Naive B cell (primary cell): ENCODE data around the gene CDO1. TPM values are rescaled to one million over a fixed set of nuclear protein-coding genes. Genes with fewer than 3 reads are reported as not detected.
"Not testable (repeated sequence)": the region's sequence is repeated elsewhere in the genome, so short reads cannot be mapped to it uniquely, and the experiment has no call there.

Experiments used
- ATAC-seq, 2 donors: fragments of 150-1000 bp; cut with Tn5 transposase; 2 replicates each; pipeline ENCODE4 v1.10.0; 2021; ENCODE audit warnings: low read depth in 2 of 2, mild to moderate bottlenecking in 2 of 2, moderate library complexity in 2 of 2
- DNase-seq: peaks from one replicate; pipeline ENCODE4 v3.0.0; 2022
- H3K27ac Mint-ChIP-seq, 6 donors: one replicate each; pipeline ENCODE4 v1.8.0; 2020 to 2022; ENCODE audit warnings: mild to moderate bottlenecking in 6 of 6, mixed read lengths in 6 of 6, moderate library complexity in 5 of 6, inconsistent platforms in 2 of 6
- H3K27me3 Mint-ChIP-seq, 3 donors: one replicate each; pipeline ENCODE4 v1.8.0; 2021 to 2022; ENCODE audit warnings: mixed read lengths in 3 of 3, mild to moderate bottlenecking in 1 of 3
- H3K36me3 Mint-ChIP-seq, 2 donors: one replicate each; pipeline ENCODE4 v1.8.0; 2020 to 2022; ENCODE audit warnings: mixed read lengths in 2 of 2, inconsistent platforms in 1 of 2, mild to moderate bottlenecking in 1 of 2
- H3K4me1 Mint-ChIP-seq, 3 donors: one replicate each; pipeline ENCODE4 v1.8.0; 2020 to 2022; ENCODE audit warnings: mixed read lengths in 3 of 3, inconsistent platforms in 1 of 3, mild to moderate bottlenecking in 1 of 3, moderate library complexity in 1 of 3
- H3K4me3 Mint-ChIP-seq, 8 donors: one replicate each; pipeline ENCODE4 v1.8.0; 2020 to 2022; ENCODE audit warnings: mild to moderate bottlenecking in 8 of 8, mixed read lengths in 8 of 8, moderate library complexity in 8 of 8, inconsistent platforms in 2 of 8
- H3K9me3 Mint-ChIP-seq, 7 donors: one replicate each; pipeline ENCODE4 v1.8.0; 2020 to 2022; ENCODE audit warnings: mixed read lengths in 7 of 7, mild to moderate bottlenecking in 5 of 7, inconsistent platforms in 2 of 7, moderate library complexity in 1 of 7
- polyA plus RNA-seq, 6 donors: library from polyadenylated mRNA; unstranded; fragments of 300-500 nt; fragmentation: Illumina TruSeq; gene quantifications; one replicate each; pipeline ENCODE4 v1.2.3, GENCODE V29; 2021; ENCODE audit warnings: low read depth in 6 of 6

Gene CDO1
- polyA plus RNA-seq, 6 donors from 2014 or later: 0.16 TPM; not detected in 5

DNA sequence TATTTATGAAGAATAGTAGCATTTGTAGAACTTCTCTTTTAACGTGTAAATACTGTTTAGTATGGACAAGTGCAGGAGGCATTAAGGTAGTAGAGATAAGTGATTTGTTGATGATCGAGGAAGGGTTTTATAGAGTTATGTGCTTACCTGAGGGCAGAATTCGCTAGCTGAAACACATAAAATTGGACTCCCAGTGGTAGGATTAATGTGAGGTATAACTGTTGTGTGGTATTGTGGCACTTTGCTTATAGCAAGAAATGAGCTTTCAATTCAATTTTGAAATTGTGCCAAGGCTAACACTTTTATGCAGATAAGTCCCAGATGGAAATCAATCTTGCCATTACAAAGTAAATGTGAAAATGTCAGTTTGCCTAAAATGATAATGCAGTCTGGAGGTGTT lies 26.5 kb upstream of the CDO1 start:
- Mint-ChIP-seq H3K9me3 (no peaks in the 10 kb centered on the region), H3K27ac (peak overlapping the region; percentile 95 to 99 (median 97)), H3K36me3 (no peaks in the 10 kb centered on the region), H3K4me3 (peak overlapping the region; percentile 97 to 99 (median 98)), H3K27me3 (no peaks in the 10 kb centered on the region), H3K4me1 (peaks cover 31 to 53% (median 51%) of the 10 kb centered on the region in 3 donors)
- no peak for ATAC-seq
- DNase-seq: no peak

DNA sequence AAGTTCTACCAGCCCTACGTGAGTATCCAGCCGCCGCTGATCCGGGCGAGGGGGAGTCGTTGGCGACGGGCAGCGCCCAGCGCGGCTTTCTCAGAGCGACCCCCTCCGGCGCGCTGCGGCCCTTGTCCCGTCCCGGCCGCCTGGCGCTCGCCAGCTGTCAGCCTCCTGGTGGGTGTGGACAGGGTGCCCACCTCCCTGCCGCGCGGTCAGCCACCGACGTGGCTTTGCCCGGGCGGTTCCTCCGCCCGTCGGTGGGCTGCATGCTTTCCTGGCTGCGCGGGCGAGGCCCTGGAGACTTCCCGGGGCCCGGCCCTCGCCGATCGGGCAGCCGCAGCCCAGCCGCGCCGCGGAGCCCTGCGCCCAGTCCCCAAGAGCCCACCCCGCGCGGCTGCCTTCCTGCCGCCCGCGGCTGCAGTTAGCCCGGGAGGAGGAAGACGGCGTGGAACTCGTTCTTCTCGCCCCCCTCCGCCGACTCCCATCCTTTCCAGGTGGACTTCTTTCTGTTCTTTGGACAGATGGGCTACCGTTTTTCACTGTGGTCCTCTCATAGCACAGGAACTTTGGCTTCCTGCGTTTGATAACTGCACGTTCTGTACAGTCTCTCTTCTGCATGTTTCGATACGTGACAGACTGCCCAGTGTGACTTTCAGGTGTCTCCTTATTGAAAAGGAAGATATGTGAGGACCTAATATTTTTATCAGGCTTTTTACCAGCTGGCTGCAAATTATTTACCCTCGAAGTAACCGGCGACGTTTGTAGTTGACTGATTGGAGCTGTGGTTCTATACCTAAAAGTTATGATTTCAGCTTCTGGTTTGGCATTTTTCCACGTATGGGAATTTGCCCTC lies 25.9 kb upstream of the CDO1 start:
- Mint-ChIP-seq H3K4me1 (peaks cover 31 to 59% (median 51%) of the 10 kb centered on the region in 3 donors), H3K27ac (peak overlapping the region; percentile 95 to 99 (median 97)), H3K4me3 (peak overlapping the region; percentile 97 to 99 (median 98)), H3K27me3 (no peaks in the 10 kb centered on the region), H3K9me3 (no peaks in the 10 kb centered on the region), H3K36me3 (no peaks in the 10 kb centered on the region)
- ATAC-seq (peak; percentile 7 to 31), DNase-seq (no peak)

DNA sequence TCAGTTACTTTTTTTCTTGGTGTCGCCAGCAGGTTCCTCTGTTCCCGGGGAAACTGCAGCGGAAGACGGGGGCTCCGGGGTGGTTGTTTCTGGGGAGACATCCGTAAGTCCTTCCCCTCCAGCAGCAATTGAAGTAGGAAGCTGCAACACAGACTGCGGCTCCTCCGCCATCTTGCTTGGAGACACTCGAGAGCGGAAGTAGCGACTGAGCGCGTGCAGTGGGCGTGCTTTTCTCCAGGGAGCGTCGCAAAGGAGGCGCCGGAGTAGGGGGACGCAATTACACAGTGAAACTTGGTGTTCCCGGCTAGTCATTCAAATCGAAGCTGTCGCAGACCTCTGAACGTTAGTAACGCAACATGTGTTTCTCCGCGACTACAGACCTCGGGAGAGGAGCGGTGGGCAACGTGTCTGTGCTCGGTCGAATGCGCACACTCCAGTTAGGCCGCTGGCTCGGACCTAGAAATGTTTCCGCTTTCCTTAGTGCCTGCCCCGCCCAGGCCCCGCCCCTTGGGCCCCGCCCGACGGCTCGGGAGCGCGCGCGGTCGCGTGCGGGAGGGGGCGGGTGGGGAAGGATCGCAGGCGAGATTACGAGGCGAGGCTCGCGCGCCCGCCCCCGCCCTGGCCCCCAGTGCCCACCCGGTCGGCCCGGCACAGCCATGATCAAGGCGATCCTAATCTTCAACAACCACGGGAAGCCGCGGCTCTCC lies 25.1 kb upstream of the CDO1 start, which contains the start of the genes AP3S1 and ATG12:
TSS of gene AP3S1 (plus strand) at position 554 of the 707 bp plus-strand sequence. CDS start at position 657, 103 bp downstream.
TSS of gene ATG12 (minus strand) at position 184 of the 707 bp plus-strand sequence. CDS start at position 171, 13 bp downstream.
- H3K4me3 Mint-ChIP-seq: peak within 1 kb of the TSS; percentile 97 to 99 (median 98)
- H3K4me1 Mint-ChIP-seq: peaks cover 31 to 59% (median 51%) of the 10 kb centered on the region in 3 donors
- DNase-seq (peak; percentile 94), ATAC-seq (peak; percentile 84 to 85)
- no peaks in the 10 kb centered on the region for H3K27me3 Mint-ChIP-seq
- peak within 1 kb of the TSS; percentile 98 to 100 (median 100) for H3K27ac Mint-ChIP-seq
- H3K9me3 Mint-ChIP-seq: no peaks in the 10 kb centered on the region
- peaks cover 0 to 2% of the 10 kb centered on the region in 2 donors for H3K36me3 Mint-ChIP-seq

DNA sequence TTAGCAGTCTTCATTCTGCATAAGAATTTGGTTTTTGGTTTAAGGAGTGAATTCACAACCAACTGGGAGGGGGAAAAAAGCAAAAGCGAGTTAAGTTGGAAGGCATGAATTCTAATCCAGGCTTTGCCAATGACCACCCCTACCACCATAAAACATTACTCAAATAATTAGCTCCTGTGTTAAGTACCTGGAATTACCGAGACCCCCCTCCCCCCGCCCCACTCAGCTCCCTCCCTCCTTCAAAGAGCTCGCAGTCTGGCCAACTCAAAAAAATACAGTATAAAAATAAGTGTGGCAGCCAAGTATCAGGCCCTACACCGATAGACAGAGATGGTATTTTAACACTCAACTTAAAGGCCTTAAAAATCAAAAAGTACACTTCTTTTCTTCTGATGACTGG lies 24.4 kb upstream of the CDO1 start:
- Mint-ChIP-seq H3K27ac (peak overlapping the region; percentile 98 to 100 (median 100)), H3K36me3 (peaks cover 4 to 8% of the 10 kb centered on the region in 2 donors), H3K4me3 (peak overlapping the region; percentile 91 to 99 (median 98)), H3K9me3 (no peaks in the 10 kb centered on the region), H3K27me3 (no peaks in the 10 kb centered on the region), H3K4me1 (peaks cover 31 to 59% (median 55%) of the 10 kb centered on the region in 3 donors)
- ATAC-seq (no peak), DNase-seq (no peak)

DNA sequence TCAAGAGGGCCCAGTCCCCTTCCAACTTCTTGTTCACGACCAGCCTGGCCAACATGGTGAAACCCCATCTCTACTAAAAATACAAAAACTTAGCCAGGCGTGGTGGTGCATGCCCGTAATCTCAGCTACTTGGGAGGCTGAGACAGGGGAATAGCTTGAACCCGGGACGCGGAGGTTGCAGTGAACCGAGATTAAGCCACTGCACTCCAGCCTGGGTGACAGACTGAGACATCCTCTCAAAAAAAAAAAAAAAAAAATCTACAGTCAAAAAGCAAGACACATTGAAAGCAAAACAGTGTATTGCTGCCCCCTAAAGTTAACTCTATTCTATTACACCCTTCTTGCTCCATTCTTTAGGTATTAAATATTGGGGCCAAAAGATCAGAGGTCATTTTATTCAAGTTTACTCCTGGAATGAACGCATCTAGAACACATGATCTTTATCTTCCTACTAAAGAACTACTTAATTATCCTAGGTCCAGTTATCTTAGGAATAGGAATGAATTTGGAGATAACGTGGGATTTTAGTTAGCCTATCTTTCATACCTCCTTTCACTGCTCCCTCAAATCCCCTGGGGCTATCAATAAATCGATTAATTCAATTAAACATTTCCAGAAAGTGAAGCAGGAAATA lies 22.5 kb upstream of the CDO1 start:
- Mint-ChIP-seq H3K4me1 (peaks cover 26 to 51% (median 49%) of the 10 kb centered on the region in 3 donors), H3K27ac (peak overlapping the region in 5 of 6 donors; percentile 59 to 100 (median 88)), H3K9me3 (no peaks in the 10 kb centered on the region), H3K27me3 (no peaks in the 10 kb centered on the region), H3K36me3 (peaks cover 10 to 18% of the 10 kb centered on the region in 2 donors), H3K4me3 (peak overlapping the region; percentile 70 to 99 (median 98))
- DNase-seq (peak; percentile 59), ATAC-seq (no peak)

DNA sequence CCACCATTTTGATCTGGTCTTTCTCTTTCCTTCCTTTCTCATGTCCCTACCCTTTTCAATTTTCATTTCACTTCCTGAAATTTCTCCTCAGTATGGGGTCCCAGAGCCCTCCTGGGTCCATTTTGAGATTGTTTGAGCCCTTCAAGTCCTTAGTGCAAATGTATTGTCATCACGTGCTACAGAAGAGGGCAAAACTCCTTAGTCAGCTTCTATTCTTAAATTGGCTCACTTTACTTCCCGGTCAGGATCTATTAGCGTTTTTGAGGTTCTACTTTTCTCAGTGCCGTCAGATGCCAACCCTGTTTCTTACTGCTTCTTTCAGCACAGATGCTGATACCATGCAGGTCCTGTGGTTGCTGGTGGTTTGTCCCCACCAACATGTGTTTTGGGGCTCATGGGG lies 19.0 kb upstream of the CDO1 start:
- Mint-ChIP-seq H3K27me3 (no peaks in the 10 kb centered on the region), H3K4me3 (no peak overlapping the region), H3K9me3 (no peaks in the 10 kb centered on the region), H3K4me1 (peaks cover 24 to 42% (median 34%) of the 10 kb centered on the region in 3 donors), H3K36me3 (peaks cover 20 to 23% of the 10 kb centered on the region in 2 donors), H3K27ac (peak overlapping the region in 3 of 6 donors; percentile 26 to 55 (median 39))
- ATAC-seq (no peak), DNase-seq (no peak)

DNA sequence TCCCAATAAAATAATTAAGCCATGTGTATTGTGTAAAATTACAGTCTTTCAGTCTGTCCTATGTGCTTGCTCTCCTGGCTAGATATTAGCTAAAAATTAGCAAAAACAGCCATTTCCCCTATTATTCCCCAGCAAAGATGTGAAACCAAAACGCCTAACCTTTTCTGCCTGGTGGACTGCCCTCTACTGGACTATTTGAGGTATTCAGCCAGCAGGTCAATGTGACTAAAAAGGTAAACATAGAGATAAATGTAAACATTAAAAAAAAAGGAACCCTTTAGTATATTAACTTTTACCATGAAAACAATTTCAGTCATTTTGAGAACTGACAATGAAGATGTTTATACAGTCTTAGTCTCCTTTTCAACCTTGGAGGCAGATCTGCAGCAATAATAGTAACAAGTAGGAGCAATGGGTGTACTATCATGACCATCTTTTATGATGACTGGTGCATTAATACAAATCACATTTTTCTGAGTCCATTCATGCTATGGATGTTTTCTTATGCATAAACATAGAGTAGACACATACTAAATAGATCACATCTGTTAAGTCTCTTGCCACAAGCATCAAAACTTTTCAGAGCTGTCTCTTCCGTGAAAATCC lies 14.8 kb upstream of the CDO1 start:
- no peaks in the 10 kb centered on the region for H3K27me3 Mint-ChIP-seq
- ATAC-seq: peak; percentile 67 to 84
- H3K4me3 Mint-ChIP-seq: no peak overlapping the region

DNA sequence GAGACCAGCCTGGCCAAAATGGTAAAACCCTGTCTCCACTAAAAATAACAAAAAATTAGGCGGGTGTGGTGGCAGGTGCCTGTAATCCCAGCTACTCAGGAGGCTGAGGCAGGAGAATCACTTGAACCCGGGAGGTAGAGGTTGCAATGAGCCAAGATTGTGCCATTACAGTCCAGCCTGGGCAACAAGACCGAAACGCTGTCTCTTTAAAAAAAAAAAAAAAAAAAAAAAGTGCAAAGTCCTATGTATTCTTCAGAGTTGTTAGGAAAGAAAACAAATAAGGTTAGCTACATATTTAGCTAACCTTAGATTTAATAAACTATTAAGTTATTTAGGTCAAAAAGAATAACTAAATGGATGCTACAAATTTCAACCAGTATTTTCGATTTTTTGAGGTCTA lies 13.5 kb upstream of the CDO1 start:
- no peak for ATAC-seq
- Mint-ChIP-seq H3K4me3 (no peak overlapping the region), H3K27ac (no peak overlapping the region), H3K4me1 (peaks cover 4 to 10% (median 8%) of the 10 kb centered on the region in 3 donors), H3K36me3 (peaks cover 16 to 25% of the 10 kb centered on the region in 2 donors), H3K9me3 (peaks cover 0 to 8% (median 3%) of the 10 kb centered on the region in 7 donors), H3K27me3 (peaks cover 0 to 2% (median 0%) of the 10 kb centered on the region in 3 donors)
- DNase-seq: no peak

More for the DNA sequence above, 14.8 kb upstream of the CDO1 start:
- peaks cover 4 to 20% (median 14%) of the 10 kb centered on the region in 3 donors for H3K4me1 Mint-ChIP-seq
- H3K27ac Mint-ChIP-seq: peak overlapping the region in 3 of 6 donors; percentile 2 to 49 (median 6)
- peaks cover 27% of the 10 kb centered on the region in 2 donors for H3K36me3 Mint-ChIP-seq
- DNase-seq: peak; percentile 37
- peaks cover 0 to 5% (median 0%) of the 10 kb centered on the region in 7 donors for H3K9me3 Mint-ChIP-seq

DNA sequence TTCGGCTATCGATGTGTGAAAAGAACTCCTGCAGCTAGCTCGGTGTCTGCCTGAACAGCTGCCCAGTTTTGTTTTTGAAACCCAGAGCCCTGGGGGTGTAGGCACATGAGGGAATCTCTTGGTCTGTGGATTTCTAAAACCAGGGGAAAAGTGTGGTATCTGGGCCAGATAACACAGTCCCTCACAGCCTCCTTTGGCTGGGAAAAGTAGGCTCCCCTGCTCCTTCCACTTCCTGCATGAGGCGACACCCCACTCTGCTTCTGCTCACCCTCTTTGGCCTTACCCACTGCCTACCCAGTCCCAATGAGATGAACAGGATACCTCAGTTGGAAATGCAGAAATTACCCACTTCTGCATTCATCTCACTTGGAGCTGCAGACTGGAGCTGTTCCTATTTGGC lies 9.5 kb upstream of the CDO1 start:
- no peak for DNase-seq
- H3K27ac Mint-ChIP-seq: no peak overlapping the region

DNA sequence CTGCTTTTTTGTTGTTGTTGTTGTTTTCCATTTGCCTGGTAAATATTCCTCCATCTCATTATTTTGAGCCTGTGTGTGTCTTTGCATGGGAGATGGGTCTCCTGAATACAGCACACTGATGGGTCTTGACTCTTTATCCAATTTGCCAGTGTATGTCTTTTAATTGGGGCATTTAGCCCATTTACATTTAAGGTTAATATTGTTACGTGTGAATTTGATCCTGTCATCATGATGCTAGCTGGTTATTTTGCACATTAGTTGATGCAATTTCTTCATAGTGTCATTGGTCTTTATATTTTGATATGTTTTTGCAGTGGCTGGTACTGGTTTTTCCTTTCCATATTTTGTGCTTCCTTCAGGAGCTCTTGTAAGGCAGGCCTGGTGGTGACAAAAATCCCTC lies 8.5 kb upstream of the CDO1 start:
- Mint-ChIP-seq H3K36me3 (peaks cover 8 to 14% of the 10 kb centered on the region in 2 donors), H3K27me3 (peaks cover 11 to 42% (median 20%) of the 10 kb centered on the region in 3 donors), H3K9me3 (peaks cover 0 to 32% (median 18%) of the 10 kb centered on the region in 7 donors)
- DNase-seq, H3K27ac Mint-ChIP-seq, H3K4me3 Mint-ChIP-seq, ATAC-seq, H3K4me1 Mint-ChIP-seq: not testable (repeated sequence)

More for the DNA sequence above, 9.5 kb upstream of the CDO1 start:
- ATAC-seq: no peak
- Mint-ChIP-seq H3K4me1 (peaks cover 0 to under 1% (median under 1%) of the 10 kb centered on the region in 3 donors), H3K4me3 (no peak overlapping the region), H3K36me3 (peaks cover 8 to 14% of the 10 kb centered on the region in 2 donors), H3K9me3 (peaks cover 0 to 32% (median 18%) of the 10 kb centered on the region in 7 donors), H3K27me3 (peaks cover 1 to 32% (median 10%) of the 10 kb centered on the region in 3 donors)

DNA sequence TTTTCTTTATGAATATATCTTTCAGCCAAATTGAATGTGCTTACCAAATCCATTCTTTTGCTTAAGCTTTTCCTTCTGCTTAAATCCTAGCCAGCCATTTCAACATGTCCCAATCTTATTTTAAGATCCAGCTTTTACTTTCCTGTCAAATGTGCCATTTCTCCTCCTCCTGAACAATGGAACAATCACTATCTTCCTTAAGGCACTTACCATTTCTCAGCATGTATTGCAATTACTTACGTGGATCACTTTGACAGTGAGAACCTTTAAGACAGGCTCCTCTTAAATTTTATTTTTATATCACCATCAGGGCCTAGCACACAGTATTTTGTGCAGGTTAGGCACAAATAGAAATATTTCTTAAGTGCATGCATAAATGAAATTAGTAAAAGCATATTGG lies 4.4 kb upstream of the CDO1 start:
- DNase-seq (no peak), ATAC-seq (no peak)
- Mint-ChIP-seq H3K27me3 (peaks cover 34 to 75% (median 57%) of the 10 kb centered on the region in 3 donors), H3K4me1 (peaks cover 9 to 10% (median 10%) of the 10 kb centered on the region in 3 donors), H3K27ac (no peak overlapping the region), H3K4me3 (no peak overlapping the region), H3K9me3 (peaks cover 0 to 32% (median 15%) of the 10 kb centered on the region in 7 donors), H3K36me3 (peaks cover 0 to 4% of the 10 kb centered on the region in 2 donors)

DNA sequence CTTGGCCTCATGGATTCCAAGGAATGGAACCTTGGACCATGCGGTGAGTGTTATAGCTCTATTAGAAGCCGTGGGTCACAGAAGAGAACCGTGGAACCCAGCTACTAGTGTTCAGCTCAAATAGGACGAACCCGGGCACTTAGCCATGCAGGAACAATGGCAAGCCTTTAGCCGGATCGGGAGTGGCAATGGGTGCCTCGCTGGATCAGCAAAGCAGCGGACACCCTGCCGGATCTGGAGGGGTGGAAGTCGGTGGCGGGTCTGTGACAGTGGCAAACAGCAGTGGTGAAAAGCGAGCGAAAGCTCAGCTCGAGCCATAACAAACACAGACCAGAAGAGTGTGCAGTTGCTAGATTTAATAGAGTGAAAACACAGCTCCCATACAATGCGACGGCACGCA lies 2.4 kb upstream of the CDO1 start:
- Mint-ChIP-seq H3K36me3 (peaks cover 0 to 4% of the 10 kb centered on the region in 2 donors), H3K27ac (no peak overlapping the region), H3K4me1 (peaks cover 15 to 18% (median 18%) of the 10 kb centered on the region in 3 donors), H3K9me3 (peaks cover 0 to 17% (median 9%) of the 10 kb centered on the region in 7 donors), H3K4me3 (peak overlapping the region in 2 of 8 donors; percentile 16 to 34), H3K27me3 (peaks cover 51 to 86% (median 77%) of the 10 kb centered on the region in 3 donors)
- no peak for DNase-seq
- no peak for ATAC-seq
